ENCODE data around the gene SPSB4.

The SPSB4 gene

DNA sequence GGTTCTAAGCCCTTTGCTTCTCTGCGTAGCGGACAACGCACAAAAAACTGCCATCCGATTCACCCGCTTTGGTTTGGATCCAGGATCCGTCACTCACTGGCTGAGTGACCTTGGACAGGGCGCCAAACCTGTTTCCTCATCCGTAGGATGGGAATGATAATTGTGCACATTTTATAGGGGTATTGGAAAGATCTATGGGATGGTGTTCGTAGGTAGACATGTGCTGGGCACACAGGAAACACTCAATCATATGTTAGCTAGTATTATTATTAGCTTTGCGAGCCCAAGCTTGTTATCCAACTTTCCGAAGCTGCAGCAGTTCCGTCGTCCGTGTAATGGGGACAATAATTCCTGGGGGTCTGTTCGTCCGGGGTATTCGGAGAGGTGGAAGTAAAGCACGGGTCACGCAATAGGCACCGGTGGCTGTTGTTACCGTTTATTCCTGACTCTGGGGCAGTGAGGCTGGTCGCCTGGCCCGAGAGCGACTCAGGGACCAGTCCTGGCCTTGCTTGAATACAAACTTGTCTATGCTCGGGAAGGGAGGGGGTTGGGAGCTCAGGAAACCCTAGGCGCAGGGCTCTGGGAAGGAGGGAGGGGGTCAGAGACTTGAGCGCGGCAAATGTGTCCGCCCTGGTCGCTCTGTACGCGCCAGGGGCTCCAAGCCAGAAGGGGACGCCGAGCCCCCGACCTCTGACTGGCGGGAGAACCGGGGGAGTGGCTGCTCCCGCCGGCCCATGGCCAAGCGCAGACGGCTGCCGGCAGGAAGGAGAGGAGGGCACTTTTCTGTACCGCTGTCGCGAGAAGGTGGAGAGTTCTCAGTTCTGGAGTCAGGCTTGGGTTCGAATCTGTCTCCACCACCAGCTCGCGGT lies 1.3 kb downstream of the SPSB4 start:
- H3K27ac ChIP-seq (ENCODE audit: extremely low read depth, low read depth, low read length) = no peak overlapping the region; the same call in 1 of the 2 replicates
- no peaks in the 10 kb centered on the region for H3K9me3 ChIP-seq (ENCODE audit: control insufficient read depth, insufficient read depth, low read depth, low read length)
- TF ChIP-seq, protein P1, sequence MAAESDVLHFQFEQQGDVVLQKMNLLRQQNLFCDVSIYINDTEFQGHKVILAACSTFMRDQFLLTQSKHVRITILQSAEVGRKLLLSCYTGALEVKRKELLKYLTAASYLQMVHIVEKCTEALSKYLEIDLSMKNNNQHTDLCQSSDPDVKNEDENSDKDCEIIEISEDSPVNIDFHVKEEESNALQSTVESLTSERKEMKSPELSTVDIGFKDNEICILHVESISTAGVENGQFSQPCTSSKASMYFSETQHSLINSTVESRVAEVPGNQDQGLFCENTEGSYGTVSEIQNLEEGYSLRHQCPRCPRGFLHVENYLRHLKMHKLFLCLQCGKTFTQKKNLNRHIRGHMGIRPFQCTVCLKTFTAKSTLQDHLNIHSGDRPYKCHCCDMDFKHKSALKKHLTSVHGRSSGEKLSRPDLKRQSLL (tag by site-specific recombination; IDR thresholded peaks at IDR 0.05) = peak; percentile 62; the same call in 1 of the 2 replicates
- TF ChIP-seq, protein P2, sequence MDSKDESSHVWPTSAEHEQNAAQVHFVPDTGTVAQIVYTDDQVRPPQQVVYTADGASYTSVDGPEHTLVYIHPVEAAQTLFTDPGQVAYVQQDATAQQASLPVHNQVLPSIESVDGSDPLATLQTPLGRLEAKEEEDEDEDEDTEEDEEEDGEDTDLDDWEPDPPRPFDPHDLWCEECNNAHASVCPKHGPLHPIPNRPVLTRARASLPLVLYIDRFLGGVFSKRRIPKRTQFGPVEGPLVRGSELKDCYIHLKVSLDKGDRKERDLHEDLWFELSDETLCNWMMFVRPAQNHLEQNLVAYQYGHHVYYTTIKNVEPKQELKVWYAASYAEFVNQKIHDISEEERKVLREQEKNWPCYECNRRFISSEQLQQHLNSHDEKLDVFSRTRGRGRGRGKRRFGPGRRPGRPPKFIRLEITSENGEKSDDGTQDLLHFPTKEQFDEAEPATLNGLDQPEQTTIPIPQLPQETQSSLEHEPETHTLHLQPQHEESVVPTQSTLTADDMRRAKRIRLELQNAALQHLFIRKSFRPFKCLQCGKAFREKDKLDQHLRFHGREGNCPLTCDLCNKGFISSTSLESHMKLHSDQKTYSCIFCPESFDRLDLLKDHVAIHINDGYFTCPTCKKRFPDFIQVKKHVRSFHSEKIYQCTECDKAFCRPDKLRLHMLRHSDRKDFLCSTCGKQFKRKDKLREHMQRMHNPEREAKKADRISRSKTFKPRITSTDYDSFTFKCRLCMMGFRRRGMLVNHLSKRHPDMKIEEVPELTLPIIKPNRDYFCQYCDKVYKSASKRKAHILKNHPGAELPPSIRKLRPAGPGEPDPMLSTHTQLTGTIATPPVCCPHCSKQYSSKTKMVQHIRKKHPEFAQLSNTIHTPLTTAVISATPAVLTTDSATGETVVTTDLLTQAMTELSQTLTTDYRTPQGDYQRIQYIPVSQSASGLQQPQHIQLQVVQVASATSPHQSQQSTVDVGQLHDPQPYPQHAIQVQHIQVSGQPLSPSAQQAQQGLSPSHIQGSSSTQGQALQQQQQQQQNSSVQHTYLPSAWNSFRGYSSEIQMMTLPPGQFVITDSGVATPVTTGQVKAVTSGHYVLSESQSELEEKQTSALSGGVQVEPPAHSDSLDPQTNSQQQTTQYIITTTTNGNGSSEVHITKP (tag by site-specific recombination; IDR thresholded peaks at IDR 0.05) = peak; percentile 54
- TF ChIP-seq ZBTB20 (tag by site-specific recombination; IDR thresholded peaks at IDR 0.05) (peak; percentile 72; the same call in 1 of the 2 replicates), SP2 (tag by site-specific recombination; IDR thresholded peaks at IDR 0.05) (peak; percentile 48), ZNF777 (tag by site-specific recombination; IDR thresholded peaks at IDR 0.05; ENCODE audit: borderline replicate concordance) (no peak), ZNF335 (tag by site-specific recombination; conservative IDR thresholded peaks at IDR 0.05) (0 out of 2 replicates have a peak, but pooled peaks have one; percentile 1), GLIS2 (tag by site-specific recombination; IDR thresholded peaks at IDR 0.05) (peak; percentile 27; the same call in 1 of the 2 replicates), ZNF302 (tag by site-specific recombination; IDR thresholded peaks at IDR 0.05; ENCODE audit: low read depth) (no peak), ZNF664 (tag by site-specific recombination; IDR thresholded peaks at IDR 0.05) (no peak), IKZF3 (tag by site-specific recombination; IDR thresholded peaks at IDR 0.05) (no peak), ZNF530 (tag by site-specific recombination; IDR thresholded peaks at IDR 0.05; ENCODE audit: low read depth) (no peak), ZNF341 (tag by site-specific recombination; IDR thresholded peaks at IDR 0.05; ENCODE audit: low read depth) (peak; percentile 51; the same call in 1 of the 2 replicates), ZNF366 (tag by site-specific recombination; conservative IDR thresholded peaks at IDR 0.05) (peak; percentile 36; the same call in 1 of the 2 replicates), ZBTB48 (tag by site-specific recombination; IDR thresholded peaks at IDR 0.05) (peak; percentile 77), ZNF175 (tag by site-specific recombination; IDR thresholded peaks at IDR 0.05) (no peak), ZXDB (tag by site-specific recombination; IDR thresholded peaks at IDR 0.05) (0 out of 2 replicates have a peak, but pooled peaks have one; percentile 30), ZNF600 (tag by site-specific recombination; IDR thresholded peaks at IDR 0.05) (peak; percentile 44; the same call in 1 of the 2 replicates), ZNF501 (tag by site-specific recombination; IDR thresholded peaks at IDR 0.05) (no peak), ZNF2 (tag by site-specific recombination; IDR thresholded peaks at IDR 0.05) (peak; percentile 30; the same call in 1 of the 2 replicates)
- TF ChIP-seq, protein P3, sequence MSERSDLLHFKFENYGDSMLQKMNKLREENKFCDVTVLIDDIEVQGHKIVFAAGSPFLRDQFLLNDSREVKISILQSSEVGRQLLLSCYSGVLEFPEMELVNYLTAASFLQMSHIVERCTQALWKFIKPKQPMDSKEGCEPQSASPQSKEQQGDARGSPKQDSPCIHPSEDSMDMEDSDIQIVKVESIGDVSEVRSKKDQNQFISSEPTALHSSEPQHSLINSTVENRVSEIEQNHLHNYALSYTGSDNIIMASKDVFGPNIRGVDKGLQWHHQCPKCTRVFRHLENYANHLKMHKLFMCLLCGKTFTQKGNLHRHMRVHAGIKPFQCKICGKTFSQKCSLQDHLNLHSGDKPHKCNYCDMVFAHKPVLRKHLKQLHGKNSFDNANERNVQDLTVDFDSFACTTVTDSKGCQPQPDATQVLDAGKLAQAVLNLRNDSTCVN (tag by site-specific recombination; optimal IDR thresholded peaks at IDR 0.05) = peak; percentile 24
- TF ChIP-seq, protein P4, sequence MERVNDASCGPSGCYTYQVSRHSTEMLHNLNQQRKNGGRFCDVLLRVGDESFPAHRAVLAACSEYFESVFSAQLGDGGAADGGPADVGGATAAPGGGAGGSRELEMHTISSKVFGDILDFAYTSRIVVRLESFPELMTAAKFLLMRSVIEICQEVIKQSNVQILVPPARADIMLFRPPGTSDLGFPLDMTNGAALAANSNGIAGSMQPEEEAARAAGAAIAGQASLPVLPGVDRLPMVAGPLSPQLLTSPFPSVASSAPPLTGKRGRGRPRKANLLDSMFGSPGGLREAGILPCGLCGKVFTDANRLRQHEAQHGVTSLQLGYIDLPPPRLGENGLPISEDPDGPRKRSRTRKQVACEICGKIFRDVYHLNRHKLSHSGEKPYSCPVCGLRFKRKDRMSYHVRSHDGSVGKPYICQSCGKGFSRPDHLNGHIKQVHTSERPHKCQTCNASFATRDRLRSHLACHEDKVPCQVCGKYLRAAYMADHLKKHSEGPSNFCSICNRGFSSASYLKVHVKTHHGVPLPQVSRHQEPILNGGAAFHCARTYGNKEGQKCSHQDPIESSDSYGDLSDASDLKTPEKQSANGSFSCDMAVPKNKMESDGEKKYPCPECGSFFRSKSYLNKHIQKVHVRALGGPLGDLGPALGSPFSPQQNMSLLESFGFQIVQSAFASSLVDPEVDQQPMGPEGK (tag by site-specific recombination; IDR thresholded peaks at IDR 0.05) = peak; percentile 74
- TF ChIP-seq, protein P5, sequence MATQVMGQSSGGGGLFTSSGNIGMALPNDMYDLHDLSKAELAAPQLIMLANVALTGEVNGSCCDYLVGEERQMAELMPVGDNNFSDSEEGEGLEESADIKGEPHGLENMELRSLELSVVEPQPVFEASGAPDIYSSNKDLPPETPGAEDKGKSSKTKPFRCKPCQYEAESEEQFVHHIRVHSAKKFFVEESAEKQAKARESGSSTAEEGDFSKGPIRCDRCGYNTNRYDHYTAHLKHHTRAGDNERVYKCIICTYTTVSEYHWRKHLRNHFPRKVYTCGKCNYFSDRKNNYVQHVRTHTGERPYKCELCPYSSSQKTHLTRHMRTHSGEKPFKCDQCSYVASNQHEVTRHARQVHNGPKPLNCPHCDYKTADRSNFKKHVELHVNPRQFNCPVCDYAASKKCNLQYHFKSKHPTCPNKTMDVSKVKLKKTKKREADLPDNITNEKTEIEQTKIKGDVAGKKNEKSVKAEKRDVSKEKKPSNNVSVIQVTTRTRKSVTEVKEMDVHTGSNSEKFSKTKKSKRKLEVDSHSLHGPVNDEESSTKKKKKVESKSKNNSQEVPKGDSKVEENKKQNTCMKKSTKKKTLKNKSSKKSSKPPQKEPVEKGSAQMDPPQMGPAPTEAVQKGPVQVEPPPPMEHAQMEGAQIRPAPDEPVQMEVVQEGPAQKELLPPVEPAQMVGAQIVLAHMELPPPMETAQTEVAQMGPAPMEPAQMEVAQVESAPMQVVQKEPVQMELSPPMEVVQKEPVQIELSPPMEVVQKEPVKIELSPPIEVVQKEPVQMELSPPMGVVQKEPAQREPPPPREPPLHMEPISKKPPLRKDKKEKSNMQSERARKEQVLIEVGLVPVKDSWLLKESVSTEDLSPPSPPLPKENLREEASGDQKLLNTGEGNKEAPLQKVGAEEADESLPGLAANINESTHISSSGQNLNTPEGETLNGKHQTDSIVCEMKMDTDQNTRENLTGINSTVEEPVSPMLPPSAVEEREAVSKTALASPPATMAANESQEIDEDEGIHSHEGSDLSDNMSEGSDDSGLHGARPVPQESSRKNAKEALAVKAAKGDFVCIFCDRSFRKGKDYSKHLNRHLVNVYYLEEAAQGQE (tag by site-specific recombination; IDR thresholded peaks at IDR 0.05) = 0 out of 2 replicates have a peak, but pooled peaks have one; percentile 15
- ChIA-PET POLR2A (interaction anchor here (1.0 kb wide), 2 partner anchors 15 to 27 kb away, joined by 3 read pairs; no protein-coding TSS in a partner anchor), CTCF (interaction anchor here (0.6 kb wide), 1 partner anchor 264 kb away, joined by 3 read pairs; no protein-coding TSS in a partner anchor)
- 0 out of 2 replicates have a peak, but pooled peaks cover 3% of the 10 kb centered on the region for H3K4me1 ChIP-seq (ENCODE audit: control insufficient read depth, insufficient read depth, low read length)
- peak overlapping the region; percentile 57 for H3K4me3 ChIP-seq (ENCODE audit: low read depth, low read length)
- no peaks in the 10 kb centered on the region for H3K36me3 ChIP-seq (ENCODE audit: control insufficient read depth in 2 of 2, insufficient read depth in 1 of 2, low read length in 2 of 2)
